Erythroblast (primary cell): Measurements from ENCODE around the gene HOXB13.

ENCODE experiments used
- GATA1 ChIP-seq: IDR thresholded peaks from 2 replicates; pipeline ENCODE4 v1.6.1; 2011; ENCODE audit warnings: low read depth, mild to moderate bottlenecking, control low read depth, low read length, moderate library complexity
- POLR2A ChIP-seq: IDR thresholded peaks from 2 replicates; pipeline ENCODE4 v1.6.1; 2011; ENCODE audit warnings: mild to moderate bottlenecking, low read length

- TF ChIP-seq POLR2A (no peak), GATA1 (no peak)
These were observed 24.1 kb upstream of the HOXB13 start for GRCh38 chr17:48752399-48753288.
